Mesodermal cell (in vitro differentiated cells): ENCODE measurements around the gene TINAGL1.

Experiments used
- H3K27ac ChIP-seq: 2 replicates; pipeline ENCODE4 v1.7.0; 2013; ENCODE audit warnings: mild to moderate bottlenecking, low read depth, low read length, moderate library complexity; ENCODE audit not compliant: severe bottlenecking
- H3K36me3 ChIP-seq: 2 replicates; pipeline ENCODE4 v1.7.1; 2013; ENCODE audit warnings: mild to moderate bottlenecking, low read length, moderate library complexity; ENCODE audit not compliant: control insufficient read depth, insufficient read depth
- H3K4me1 ChIP-seq: one replicate; pipeline ENCODE4 v1.7.1; 2013; ENCODE audit warnings: mild to moderate bottlenecking, low read length; ENCODE audit not compliant: insufficient read depth, control insufficient read depth, poor library complexity, severe bottlenecking
- H3K4me3 ChIP-seq: 2 replicates; pipeline ENCODE4 v1.7.0; 2013; ENCODE audit warnings: low read length, control low read depth, mild to moderate bottlenecking; ENCODE audit not compliant: insufficient read depth, poor library complexity, severe bottlenecking; ENCODE audit errors: extremely low read depth
- H3K9me3 ChIP-seq: 2 replicates; pipeline ENCODE4 v1.7.1; 2013; ENCODE audit warnings: mild to moderate bottlenecking, low read length, moderate library complexity; ENCODE audit not compliant: control insufficient read depth
- WGBS, 2 experiments: methylation state at CpG; one replicate each; pipeline ENCODE4 v1.1.5; 2013; ENCODE audit warnings: missing lambda C conversion rate in 2 of 2; ENCODE audit not compliant: insufficient coverage in 2 of 2; 5-methylcytosine and 5-hydroxymethylcytosine counted together

TINAGL1 gene

DNA sequence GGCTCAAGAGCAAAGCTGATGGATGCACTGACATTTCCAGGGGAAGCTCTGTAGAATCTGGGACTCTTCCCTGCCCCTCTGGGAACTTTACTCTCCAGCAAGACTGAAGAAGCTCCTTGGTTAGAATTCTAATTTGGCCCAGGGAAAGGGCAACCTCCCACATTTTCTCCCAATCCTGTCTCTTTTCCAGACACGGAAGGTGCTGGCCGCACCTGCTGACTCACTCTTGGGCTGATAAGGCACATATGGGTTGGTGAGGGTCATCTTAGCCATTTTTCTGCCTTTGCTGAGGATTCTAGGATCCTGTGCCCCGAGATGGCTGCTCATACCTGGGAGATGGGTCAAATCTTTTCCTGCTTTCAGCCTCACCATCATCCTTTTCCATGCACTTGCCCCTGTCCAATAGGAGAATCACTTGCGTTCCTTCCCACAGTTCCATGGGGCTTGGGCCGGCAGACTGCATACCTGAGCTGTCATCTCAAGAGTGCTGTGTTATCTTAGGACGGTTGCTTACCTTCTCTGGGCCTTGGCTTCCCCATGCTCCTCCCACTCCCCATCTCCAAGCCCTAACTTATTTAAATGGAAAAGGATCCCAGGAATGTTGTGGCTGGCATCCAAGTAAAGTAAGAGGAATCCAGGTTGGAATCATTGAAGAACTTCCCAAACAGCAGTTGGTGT lies 1.3 kb downstream of the TINAGL1 start:
- Histone ChIP-seq H3K27ac (no peak overlapping the region), H3K36me3 (no peaks in the 10 kb centered on the region), H3K9me3 (no peaks in the 10 kb centered on the region), H3K4me3 (no peak overlapping the region), H3K4me1 (peaks cover 32% of the 10 kb centered on the region)
- 81 to 82% methylated on average over 4 to 5 of the region's 6 CpGs for WGBS, 2 experiments

- Histone ChIP-seq H3K4me1 (peaks cover 25% of the 10 kb centered on the region), H3K27ac (no peak overlapping the region)
- WGBS, 2 experiments, result 50% methylated on average over 1 of the region's 5 CpGs; no CpG with 5 or more reads in 1 of the 2 experiments
These were observed 3.1 kb downstream of the TINAGL1 start for GRCh38 chr1:31579374-31579773.

GRCh38 chr1:31580513-31580870 lies 4.2 kb downstream of the TINAGL1 start:
- Histone ChIP-seq H3K4me3 (no peak overlapping the region), H3K9me3 (no peaks in the 10 kb centered on the region), H3K36me3 (no peaks in the 10 kb centered on the region), H3K27ac (no peak overlapping the region), H3K4me1 (peaks cover 15% of the 10 kb centered on the region)
- 82 to 91% methylated on average over 3 to 4 of the region's 5 CpGs for WGBS, 2 experiments

More at GRCh38 chr1:31579374-31579773, 3.1 kb downstream of the TINAGL1 start:
- H3K4me3 ChIP-seq, result no peak overlapping the region
- H3K36me3 ChIP-seq, result no peaks in the 10 kb centered on the region
- no peaks in the 10 kb centered on the region for H3K9me3 ChIP-seq

- Histone ChIP-seq H3K4me1 (peaks cover 10% of the 10 kb centered on the region), H3K27ac (no peak overlapping the region), H3K36me3 (no peaks in the 10 kb centered on the region), H3K4me3 (no peak overlapping the region), H3K9me3 (no peaks in the 10 kb centered on the region)
- WGBS, 2 experiments, result 90 to 93% methylated on average over 11 to 15 of the region's 15 CpGs
These were observed 4.7 kb downstream of the TINAGL1 start for GRCh38 chr1:31580891-31581603.

GRCh38 chr1:31581821-31582810 lies 5.8 kb downstream of the TINAGL1 start:
- WGBS, 2 experiments, result 75 to 78% methylated on average over 9 to 11 of the region's 12 CpGs
- Histone ChIP-seq H3K27ac (no peak overlapping the region), H3K36me3 (no peaks in the 10 kb centered on the region), H3K4me3 (no peak overlapping the region), H3K4me1 (peaks cover 7% of the 10 kb centered on the region), H3K9me3 (no peaks in the 10 kb centered on the region)

GRCh38 chr1:31583082-31583994 lies 7.0 kb downstream of the TINAGL1 start:
- H3K27ac ChIP-seq, result no peak overlapping the region
- no peaks in the 10 kb centered on the region for H3K9me3 ChIP-seq
- H3K36me3 ChIP-seq, result no peaks in the 10 kb centered on the region
- peaks cover 10% of the 10 kb centered on the region for H3K4me1 ChIP-seq
- no peak overlapping the region for H3K4me3 ChIP-seq
- 90 to 93% methylated on average over 13 of the region's 16 CpGs for WGBS, 2 experiments

- Histone ChIP-seq H3K4me1 (peaks cover 14% of the 10 kb centered on the region), H3K27ac (no peak overlapping the region), H3K4me3 (no peak overlapping the region), H3K9me3 (no peaks in the 10 kb centered on the region), H3K36me3 (no peaks in the 10 kb centered on the region)
- 93 to 95% methylated on average over 9 to 13 of the region's 13 CpGs for WGBS, 2 experiments
These were observed 7.9 kb downstream of the TINAGL1 start for GRCh38 chr1:31583995-31584868.

GRCh38 chr1:31584869-31585735 lies 8.8 kb downstream of the TINAGL1 start:
- Histone ChIP-seq H3K4me1 (peaks cover 12% of the 10 kb centered on the region), H3K27ac (no peak overlapping the region), H3K4me3 (no peak overlapping the region), H3K9me3 (no peaks in the 10 kb centered on the region), H3K36me3 (no peaks in the 10 kb centered on the region)
- WGBS, 2 experiments, result 92 to 94% methylated on average over 21 to 23 of the region's 27 CpGs
